ENCODE measurements around the gene ABCA10. TPM values are rescaled to one million over a fixed set of nuclear protein-coding genes. Genes with fewer than 3 reads are reported as not detected.

ABCA10 gene
- total and polyA plus RNA-seq, 9 donors, result 3.0 to 11.4 (median 7.5) TPM

DNA sequence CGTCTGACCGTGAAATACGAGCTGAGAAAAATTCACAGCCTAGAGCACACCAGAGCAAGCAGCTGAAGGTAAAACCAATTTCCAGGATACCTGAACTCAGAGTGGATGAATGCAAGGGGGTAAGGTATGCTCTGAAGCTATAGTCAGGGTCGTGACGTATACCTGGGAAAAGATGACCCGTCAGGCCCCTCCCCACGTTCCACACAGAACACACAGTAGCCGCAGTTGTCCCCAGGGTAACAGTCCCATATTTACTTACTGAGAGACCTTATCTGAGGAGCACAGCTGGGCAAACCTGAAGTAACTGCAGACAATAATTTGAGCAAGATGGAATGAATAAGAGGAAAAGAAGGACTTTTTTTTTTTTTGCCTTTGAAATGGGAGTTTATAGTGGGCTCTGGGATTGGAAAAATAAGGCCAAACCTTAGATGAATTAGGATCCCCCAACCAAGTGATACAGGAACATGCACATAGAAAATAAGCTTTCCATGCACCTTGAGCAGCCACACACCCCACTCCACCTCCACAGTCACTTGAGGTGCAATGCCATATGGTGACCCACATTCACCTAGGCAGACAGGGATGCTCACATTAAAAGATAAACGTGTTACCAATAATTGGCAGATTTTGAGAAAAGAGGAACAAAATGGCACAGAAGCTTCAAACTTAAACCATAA, 124.9 kb downstream of the ABCA10 start:
- 64% methylated on average over 5 of the region's 9 CpGs for WGBS (ENCODE audit: insufficient coverage)

GRCh38 chr17:69098625-69099024, 130.0 kb downstream of the ABCA10 start:
- Histone ChIP-seq H3K27ac (ENCODE audit: low read length) (no peak overlapping the region), H3K4me3 (ENCODE audit: low read length) (no peak overlapping the region), H3K36me3 (ENCODE audit: control insufficient read depth, insufficient read depth, low read length) (no peaks in the 10 kb centered on the region), H3K4me1 (ENCODE audit: control insufficient read depth, insufficient read depth, low read length) (no peaks in the 10 kb centered on the region), H3K9me3 (replicated peaks; ENCODE audit: control insufficient read depth, low read depth, low read length) (no peaks in the 10 kb centered on the region), H3K27me3 (ENCODE audit: control insufficient read depth, insufficient read depth, low read length) (no peaks in the 10 kb centered on the region)
- WGBS (ENCODE audit: insufficient coverage), result no CpG with 5 or more reads among the region's 4 CpGs
- no peak for DNase-seq

More for the DNA sequence above, 124.9 kb downstream of the ABCA10 start:
- H3K36me3 ChIP-seq (ENCODE audit: control insufficient read depth, insufficient read depth, low read length), result no peaks in the 10 kb centered on the region
- H3K9me3 ChIP-seq (replicated peaks; ENCODE audit: control insufficient read depth, low read depth, low read length), result no peaks in the 10 kb centered on the region
- no peaks in the 10 kb centered on the region for H3K4me1 ChIP-seq (ENCODE audit: control insufficient read depth, insufficient read depth, low read length)
- DNase-seq, result no peak
- no peaks in the 10 kb centered on the region for H3K27me3 ChIP-seq (ENCODE audit: control insufficient read depth, insufficient read depth, low read length)
- H3K4me3 ChIP-seq (ENCODE audit: low read length), result no peak overlapping the region
- no peak overlapping the region for H3K27ac ChIP-seq (ENCODE audit: low read length)

Other genes starting within 250 kb of the ABCA10 start
- 13.4 TPM for gene ABCA9, start 167.9 kb downstream of the ABCA10 start, total RNA-seq
- 10 to 100 TPM; 10.3 to 18.5 (median 13.2) TPM for gene ABCA9, start 167.9 kb downstream of the ABCA10 start, polyA plus RNA-seq (ENCODE audit: insufficient read depth in 1 of 8, insufficient read length in 8 of 8, low replicate concordance in 1 of 8)
- 24.3 TPM for gene ABCA6, start 86.9 kb downstream of the ABCA10 start, total RNA-seq
- 10 to 100 TPM in 3 of 8 donors, 1 to 10 TPM in 5; 7.2 to 12.6 (median 8.6) TPM for gene ABCA6, start 86.9 kb downstream of the ABCA10 start, polyA plus RNA-seq (ENCODE audit: insufficient read depth in 1 of 8, insufficient read length in 8 of 8, low replicate concordance in 1 of 8)
- gene ABCA5, start 98.3 kb upstream of the ABCA10 start, total RNA-seq, result 17.4 TPM
- 10 to 100 TPM in 7 of 8 donors, 1 to 10 TPM in 1; 6.1 to 20.9 (median 15.2) TPM for gene ABCA5, start 98.3 kb upstream of the ABCA10 start, polyA plus RNA-seq (ENCODE audit: insufficient read depth in 1 of 8, insufficient read length in 8 of 8, low replicate concordance in 1 of 8)
- gene MAP2K6, start 185.9 kb upstream of the ABCA10 start, total RNA-seq, result 22.8 TPM
- gene MAP2K6, start 185.9 kb upstream of the ABCA10 start, polyA plus RNA-seq (ENCODE audit: insufficient read depth in 1 of 8, insufficient read length in 8 of 8, low replicate concordance in 1 of 8), result 10 to 100 TPM; 12.6 to 17.4 (median 16.6) TPM

Data from muscle of leg (tissue), 11 donors.